OCI-LY1 (cell line): ENCODE data around the gene SHC3.

Experiments used
- CTCF ChIP-seq: fragments of 200-600 bp; sonication (generic), shearing (Covaris generic); IDR thresholded peaks from 2 replicates; pipeline ENCODE4 v1.5.1; 2017; ENCODE audit warnings: mild to moderate bottlenecking, antibody characterized with exemption, low read length, moderate library complexity, mixed read lengths
- EZH2 ChIP-seq: fragments of 200-600 bp; sonication (generic), shearing (Covaris generic); IDR thresholded peaks from 2 replicates; pipeline ENCODE4 v1.8.0; 2017; ENCODE audit warnings: borderline replicate concordance, mixed run types, mild to moderate bottlenecking, antibody characterized with exemption, low read length, moderate library complexity, mixed read lengths

- TF ChIP-seq CTCF (no peak), EZH2 (no peak)
These were observed 63.9 kb downstream of the SHC3 start for GRCh38 chr9:89114741-89115140.
